Right ventricle myocardium superior (tissue), 1 donor: ENCODE measurements around the gene CLDN24. TPM values are rescaled to one million over a fixed set of nuclear protein-coding genes. Genes with fewer than 3 reads are reported as not detected.

Experiments used
- ATAC-seq: fragments of 200-7000 bp; cut with Tn5 transposase; one replicate; pipeline ENCODE4 v1.9.1; 2020; ENCODE audit warnings: mild to moderate bottlenecking; ENCODE audit not compliant: poor library complexity
- DNase-seq: peaks from one replicate; pipeline ENCODE4 v3.0.0-alpha.2; 2020
- intact Hi-C: fragments of 100-400 bp; cut with DNase I; formaldehyde crosslinking; loops from one replicate; pipeline ENCODE4 v1.11.2; 2022
- total RNA-seq: library from RNA; stranded (reverse); fragmentation: NEBNext Ultra II Directional; extraction: Animal tissue kit (Norgen Biotek cat#: 25700); gene quantifications from one replicate; pipeline ENCODE4 v1.2.1, GENCODE V29; 2021
- donor health status: DM: no; HTN: yes; CAD: no; lungs with severe emphysema.

CLDN24 gene
- total RNA-seq, 1 donor from 2014 or later = not detected

DNA sequence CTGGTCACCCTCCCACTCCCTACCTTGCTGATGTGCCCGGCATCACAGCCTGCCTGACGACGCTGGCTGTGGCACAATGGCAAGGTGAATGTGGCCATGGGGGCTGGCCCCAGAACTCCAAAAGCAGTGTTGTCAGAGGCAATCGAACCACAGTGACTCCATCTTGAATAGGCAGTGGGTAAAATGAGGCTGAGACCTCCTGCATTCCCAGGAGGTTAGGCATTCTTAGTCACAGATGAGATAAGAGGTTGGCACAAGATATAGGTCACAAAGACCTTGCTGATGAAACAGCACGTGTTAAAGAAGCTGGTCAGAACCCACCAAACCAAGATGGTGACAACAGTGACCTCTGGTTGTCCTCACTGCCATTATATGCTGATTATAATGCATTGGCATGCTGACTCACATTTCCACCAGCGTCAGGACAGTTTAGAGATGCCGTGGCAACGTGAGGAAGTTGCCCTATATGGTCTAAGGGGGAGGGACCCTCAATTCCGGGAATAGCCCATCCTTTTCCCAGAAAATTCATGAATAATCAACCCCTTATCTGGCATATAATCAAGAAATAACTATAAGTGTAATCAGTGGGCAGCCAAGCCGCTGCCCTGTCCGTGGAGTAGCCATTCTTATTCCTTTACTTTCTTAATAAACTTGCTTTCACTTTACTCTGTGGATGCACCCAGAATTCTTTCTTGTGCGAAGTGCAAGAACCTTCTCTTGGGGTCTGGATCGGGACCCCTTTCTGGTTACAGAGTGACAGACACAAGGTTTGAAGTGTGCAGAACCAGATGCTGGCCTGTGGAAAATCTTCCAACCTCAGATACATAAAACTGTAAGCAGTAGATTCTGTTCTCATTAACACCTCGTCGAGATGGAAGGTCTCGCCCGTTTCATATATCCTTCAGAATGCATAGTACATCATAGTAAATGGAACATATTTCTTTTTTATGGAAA is 26.8 kb upstream of the CLDN24 start:
- intact Hi-C loops = no loop called here
- no peak for DNase-seq
- ATAC-seq = no peak

DNA sequence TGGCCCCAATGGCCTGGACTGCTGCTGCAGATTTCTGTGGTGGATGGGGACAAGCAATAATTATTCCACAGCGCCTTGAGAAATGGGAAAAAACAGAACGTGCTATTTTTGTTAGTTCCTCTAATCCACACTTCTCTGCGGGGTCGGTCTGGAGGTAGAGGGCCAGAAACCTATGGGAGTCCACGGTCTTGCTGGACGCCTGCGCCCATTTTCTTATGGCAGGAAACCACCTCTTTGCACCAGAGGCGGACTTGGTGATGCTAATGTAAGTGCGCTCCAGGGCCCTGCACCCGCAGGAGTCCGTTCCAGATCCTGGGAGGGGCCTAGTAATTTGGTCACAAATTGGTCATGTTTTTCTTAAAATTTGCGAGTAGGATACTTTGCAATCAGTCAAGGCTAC is 25.9 kb upstream of the CLDN24 start:
- intact Hi-C loops = no loop called here
- DNase-seq (no peak), ATAC-seq (no peak)

DNA sequence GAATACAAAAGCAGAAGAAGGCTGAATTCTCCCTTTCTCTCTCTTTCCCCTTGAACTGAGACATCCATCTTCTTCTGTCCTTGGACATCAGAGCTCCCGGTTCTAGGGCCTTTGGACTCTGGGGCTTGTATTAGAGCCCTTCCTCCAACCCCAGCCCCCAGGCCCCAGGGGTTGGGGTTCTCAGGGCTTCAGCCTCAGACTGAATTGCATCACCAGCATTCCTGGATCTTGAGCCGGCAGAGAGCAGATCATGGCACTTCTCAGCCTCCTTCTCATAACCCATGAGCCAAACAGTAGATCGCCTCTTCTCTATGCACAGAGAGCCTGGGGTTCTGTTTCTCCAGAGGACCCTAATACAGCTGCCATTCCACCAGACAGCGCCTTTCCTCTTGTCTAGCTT is 25.3 kb upstream of the CLDN24 start:
- intact Hi-C loops = no loop called here
- DNase-seq (no peak), ATAC-seq (no peak)

DNA sequence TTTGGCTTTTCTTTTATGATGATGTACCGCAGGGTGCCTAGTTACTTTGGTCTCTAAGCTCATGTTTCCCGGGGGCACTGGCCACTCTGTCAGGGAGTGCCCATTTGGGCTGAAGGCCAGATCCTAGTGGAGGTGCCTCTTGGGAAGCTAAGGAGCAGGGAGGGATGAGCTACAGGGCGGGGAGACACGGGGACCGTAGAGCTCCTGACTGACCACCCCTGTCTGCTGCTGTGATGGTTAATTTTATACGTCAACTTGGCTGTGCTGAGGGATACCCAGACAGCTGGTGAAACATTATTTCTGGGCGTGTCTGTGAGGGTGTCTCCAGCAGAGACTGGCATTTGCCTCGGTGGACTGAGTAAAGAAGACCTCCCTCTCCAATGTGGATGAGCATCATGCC is 24.9 kb upstream of the CLDN24 start:
- no peak for ATAC-seq
- intact Hi-C loops = no loop called here
- DNase-seq = no peak

DNA sequence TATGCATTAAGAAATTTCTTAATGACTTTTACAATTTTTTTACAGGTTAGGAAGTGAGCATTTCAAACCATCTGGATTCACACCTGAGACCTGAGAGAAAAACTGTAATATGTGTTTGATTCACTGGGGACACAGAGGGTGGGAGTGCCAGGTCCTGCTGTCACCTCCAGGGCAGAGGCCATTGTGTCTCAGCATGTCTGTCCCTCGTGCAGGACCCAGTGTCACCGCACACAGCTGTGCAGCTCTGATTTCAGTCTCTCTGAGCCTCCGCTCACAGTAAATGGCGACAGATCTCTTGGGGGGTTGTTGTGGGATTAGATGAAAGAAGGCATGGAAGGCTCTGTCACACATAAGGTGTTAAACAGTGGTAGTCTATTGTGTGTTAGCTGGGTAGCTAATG is 23.0 kb upstream of the CLDN24 start:
- intact Hi-C loops = no loop called here

DNA sequence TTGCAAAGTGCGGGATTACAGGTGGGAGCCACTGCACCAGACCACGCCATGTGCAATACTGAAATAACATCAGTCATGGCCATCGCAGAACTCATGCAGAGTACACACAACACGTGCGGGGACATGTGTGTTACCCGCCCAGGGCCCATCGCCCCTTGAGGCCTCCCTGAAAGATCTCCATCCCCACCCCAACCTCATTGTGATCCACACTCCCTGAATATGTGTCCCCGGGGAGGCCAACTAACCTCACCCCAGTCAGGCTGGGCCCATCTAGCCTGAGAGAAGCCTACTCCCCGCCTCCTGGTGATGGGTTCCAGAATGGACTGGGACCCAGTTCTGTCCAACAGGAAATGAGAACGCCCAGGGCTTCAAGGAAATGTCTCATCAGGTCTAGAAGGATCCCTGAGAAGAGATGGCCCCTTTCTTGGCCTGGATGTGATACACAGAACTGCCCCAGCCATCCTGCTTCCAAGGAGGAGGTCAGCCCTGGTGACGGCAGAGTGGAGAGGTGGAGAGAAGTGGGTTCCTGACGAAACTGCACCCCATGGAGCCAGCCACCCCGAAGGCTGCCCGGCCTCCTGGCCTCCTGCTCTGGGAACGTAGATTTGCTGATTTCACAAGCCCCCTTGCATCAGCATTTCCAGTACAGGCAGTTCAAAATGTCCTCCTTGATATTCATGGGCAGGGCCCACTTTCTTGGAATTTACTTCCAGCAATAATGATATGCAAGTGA is 22.5 kb upstream of the CLDN24 start:
- intact Hi-C loops = no loop called here
- no peak for ATAC-seq
- DNase-seq = no peak

More for the DNA sequence above, 23.0 kb upstream of the CLDN24 start:
- ATAC-seq = no peak
- DNase-seq = no peak

DNA sequence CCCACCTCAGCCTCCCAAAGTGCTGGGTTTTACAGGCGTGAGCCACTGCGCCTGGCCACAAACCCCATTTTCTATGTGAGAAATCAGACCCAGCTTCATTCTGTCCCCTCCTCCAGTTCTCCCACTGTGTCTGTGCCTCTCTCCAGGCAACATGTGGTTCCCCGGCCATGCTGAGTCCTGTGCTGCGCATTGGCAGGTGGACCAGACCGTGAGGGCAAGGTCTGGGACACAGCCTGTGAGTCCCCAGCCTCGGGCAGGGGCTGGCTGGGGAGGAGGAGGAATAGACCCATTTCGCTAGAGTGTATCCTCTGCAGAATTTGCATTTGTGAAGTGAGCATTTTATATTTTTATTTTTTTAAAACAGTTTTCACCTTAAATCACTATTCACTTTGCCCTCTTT is 21.5 kb upstream of the CLDN24 start:
- DNase-seq = no peak
- no peak for ATAC-seq
- intact Hi-C loops = no loop called here

DNA sequence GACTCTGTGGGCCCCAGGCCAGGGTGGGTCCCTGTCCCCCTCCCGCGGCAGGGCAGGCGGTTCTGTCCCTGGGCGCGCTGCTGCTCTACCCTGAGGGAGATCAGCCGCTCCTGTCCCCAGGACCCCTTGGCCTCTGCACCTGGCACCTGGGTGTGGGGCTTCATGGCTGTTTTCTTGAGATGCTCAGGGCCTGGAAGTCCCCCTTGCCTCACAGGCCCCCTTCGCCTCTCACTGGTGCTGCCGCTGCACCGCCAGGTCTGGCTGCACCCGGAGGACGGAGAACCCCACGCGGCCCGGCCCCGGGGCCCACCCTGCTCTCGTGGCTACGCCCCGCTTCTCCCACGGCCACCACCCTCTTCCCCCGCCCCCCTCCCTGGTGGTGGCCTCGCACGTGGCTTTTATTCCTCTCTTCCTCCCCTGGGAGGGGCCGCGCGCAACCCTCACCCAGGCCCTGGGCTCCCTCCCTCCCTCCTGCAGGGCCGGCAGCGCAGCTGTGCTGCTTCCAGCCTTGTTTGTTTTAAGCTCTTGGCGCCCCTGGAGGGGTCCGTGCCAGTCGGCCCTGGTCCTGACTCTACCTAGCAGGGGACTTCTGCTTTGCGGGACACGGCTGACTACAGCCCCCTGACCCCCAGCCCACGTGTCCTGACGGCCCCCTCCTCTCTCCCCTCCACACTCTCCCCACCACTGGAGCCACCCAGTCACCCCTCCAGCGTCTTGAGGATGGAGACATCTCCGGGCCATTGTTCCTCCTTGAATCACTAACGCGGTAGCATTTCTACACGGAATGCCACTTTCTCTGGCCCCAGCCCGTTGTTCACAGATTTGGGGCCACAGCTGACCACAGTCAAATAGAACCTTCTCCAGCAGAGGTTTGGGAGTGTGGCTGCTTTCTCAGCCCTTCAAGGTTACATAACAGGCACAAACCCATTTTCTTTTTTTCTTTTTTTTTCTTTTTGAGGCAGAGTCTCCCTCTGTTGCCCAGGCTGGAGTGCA is 20.6 kb upstream of the CLDN24 start:
- ATAC-seq = peak; percentile 38
- DNase-seq = peak; percentile 58
- intact Hi-C loops = no loop called here

DNA sequence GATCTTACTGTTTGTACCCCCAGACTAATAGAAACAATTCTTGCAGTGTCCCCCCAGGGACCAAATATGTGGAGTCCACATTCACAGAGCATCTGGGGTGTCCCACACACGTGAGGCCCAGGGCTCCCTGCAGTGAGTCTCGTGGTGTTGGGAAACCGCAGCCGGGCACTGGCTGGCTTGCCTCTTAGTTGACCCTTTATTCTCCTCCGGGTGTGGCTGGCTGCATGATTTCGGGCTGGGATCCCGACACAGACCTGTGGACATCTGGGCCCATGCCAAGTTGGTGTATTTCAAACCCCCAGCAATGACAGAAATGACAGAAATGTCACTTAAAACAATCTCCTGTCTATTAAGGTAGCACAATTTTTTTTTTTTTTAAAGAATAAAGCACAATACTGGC is 15.6 kb upstream of the CLDN24 start:
- no peak for DNase-seq
- intact Hi-C loops = no loop called here
- no peak for ATAC-seq

DNA sequence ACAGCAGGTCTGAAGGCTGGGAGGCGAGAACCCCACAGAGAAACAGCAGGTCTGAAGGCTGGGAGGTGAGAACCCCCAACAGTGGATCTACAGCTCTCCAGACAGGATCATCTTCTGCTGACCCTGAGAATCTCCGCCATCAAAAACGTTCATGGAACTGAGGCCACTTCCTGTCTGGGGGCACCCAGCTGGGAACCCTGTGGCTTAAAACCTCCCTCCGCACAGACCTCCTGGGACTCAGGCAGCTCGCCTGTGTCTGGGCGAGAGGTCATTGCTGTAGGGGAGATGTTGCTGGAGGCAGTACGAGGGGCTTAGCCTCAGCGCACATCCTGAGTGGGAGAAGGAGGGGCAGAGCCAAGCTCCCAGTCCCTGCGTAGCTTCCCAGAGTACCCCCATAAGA is 15.1 kb upstream of the CLDN24 start:
- intact Hi-C loops = no loop called here
- DNase-seq = no peak
- ATAC-seq = no peak

DNA sequence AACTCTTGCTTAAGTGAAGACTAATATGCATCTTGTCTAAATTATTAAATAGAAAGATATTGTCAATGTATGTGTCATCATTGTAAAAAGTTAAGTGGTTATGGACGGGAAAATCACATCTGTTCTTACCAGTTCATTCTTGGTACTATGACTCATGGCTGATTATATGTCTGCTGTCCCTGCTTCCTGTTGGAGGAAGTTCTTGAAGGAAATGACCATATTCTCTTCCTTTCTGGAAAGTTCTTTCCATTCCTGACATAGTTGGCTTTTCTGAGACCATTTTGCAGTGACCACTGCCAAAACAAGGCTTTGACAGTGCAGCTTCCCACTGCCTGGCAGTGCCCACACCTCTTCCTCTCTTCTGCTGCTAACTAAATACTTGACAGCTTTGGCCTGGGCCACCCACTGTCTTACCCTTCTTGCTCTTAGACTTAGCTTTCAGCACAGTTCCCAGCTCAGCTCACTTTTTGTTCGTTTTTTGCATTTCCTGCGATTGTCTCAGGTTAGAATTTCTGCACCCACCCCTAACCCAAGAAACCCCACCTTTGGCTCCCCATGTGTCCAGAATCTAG is 13.2 kb upstream of the CLDN24 start:
- no peak for ATAC-seq
- intact Hi-C loops = no loop called here

DNA sequence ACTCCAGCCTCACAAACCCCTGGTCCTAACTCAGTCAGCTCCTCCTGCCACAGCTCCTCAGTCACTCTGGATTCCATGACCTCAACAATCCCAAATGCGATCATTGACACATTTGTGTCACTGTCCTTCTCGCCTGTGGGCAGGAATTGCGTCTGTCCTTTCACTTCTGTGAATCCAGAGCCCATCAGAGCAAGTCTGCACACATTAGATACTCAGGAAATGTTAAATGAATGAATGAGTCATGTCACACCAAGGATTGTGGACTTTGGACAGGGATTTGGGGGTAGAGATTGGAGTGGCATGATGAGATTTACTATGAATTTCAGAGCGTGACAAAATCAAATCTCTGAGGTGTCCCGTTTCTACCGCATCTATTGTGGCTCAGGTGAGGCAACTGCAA is 11.8 kb upstream of the CLDN24 start:
- no peak for ATAC-seq
- DNase-seq = no peak
- intact Hi-C loops = no loop called here

More for the DNA sequence above, 13.2 kb upstream of the CLDN24 start:
- DNase-seq = no peak

DNA sequence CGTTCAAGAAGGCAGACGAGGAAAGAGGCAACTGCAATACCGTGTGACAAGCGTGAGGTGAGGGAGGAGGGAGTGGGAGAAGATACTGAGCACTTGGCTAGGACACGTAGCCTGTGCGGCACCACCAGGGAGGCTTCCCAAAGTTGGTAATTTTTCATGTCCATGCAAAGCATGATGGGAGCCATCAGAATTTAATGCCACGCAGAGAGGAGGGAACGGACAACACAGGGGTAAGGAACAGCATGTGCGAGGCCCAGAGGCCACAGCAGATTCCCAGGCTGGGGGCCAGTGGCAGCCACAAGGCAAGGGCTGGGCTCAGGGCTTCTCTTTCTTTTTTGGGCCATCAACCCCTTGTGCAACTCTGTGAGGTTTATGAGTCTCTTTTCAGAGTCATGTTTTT is 11.0 kb upstream of the CLDN24 start:
- intact Hi-C loops = no loop called here
- DNase-seq (no peak), ATAC-seq (no peak)

DNA sequence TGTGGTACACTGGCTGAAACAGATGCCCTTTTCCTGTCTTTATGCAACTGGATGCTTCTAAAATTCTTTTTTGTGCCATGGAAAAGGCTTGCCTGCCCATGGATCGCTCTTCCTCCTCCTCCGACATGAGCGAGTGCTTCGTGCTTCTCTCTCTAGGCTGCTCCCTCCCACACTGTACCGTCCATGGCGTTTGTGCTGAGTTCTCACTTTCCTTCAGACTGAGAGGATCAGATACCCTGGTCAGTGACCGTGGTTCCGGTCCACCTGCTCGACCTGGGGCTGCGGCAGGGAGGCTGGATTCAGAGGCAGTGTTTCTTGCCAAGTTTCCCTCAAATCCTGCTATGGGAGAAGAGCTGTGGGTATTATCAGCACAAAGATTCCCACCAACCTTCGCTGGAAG is 10.2 kb upstream of the CLDN24 start:
- no peak for ATAC-seq
- intact Hi-C loops = no loop called here
- DNase-seq = no peak

DNA sequence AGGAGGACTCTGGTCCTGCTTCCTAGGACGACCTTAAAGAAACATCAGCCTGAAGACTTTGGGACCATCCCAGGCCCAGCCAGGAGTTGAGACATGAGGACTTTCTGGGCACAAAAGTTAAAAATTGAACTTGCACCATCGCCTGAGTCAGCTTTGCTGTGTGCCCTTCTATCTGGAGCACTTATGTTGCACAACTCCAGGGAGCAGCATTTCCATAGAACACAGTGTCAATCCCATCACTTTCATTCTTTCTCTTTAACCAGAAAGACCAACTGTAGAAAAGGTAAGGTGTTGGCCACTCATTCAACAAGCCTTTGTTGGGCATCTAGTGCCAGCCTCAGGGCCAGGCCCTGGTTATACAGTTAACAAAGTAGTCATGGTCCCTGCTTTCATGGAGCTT is 8.6 kb upstream of the CLDN24 start:
- intact Hi-C loops = no loop called here
- DNase-seq = no peak
- ATAC-seq = no peak

DNA sequence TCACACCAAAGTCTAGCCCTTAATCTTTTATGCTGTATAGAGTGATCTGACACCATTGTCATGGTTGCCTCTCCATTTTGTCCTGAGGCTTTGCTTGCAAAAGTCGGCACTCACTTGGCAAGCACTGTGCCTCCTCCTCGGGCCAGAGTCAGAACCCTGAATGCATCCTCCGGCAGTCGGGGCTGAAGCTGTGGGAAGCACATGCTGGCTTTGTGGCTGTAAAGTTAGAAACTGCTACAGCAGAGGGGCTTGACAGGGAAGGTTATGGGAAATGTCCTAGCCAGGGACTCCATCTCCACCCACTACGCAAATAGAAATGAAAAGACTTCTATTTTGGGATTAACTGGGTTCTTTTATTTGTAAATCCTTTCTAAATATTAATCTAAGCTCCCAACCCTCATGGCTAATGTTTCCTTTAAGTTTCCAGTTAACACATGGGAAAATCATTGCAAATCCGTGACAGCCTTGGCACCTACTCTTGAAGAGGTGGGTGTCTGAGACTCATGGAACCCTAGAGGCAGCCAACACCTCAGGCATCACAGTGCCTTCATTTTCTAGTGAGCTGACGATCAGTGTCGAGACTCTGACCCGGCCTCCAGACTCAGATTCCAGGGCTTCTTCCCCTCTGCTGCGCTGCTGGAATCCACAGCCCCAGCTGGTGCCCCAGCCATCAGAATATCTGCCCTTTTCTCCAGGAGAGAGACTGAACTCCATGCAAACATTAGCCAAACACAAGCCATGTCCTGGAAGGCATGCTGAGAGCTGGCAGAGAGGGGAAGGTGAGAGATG is 7.9 kb upstream of the CLDN24 start:
- ATAC-seq = no peak
- DNase-seq = no peak
- intact Hi-C loops = no loop called here

DNA sequence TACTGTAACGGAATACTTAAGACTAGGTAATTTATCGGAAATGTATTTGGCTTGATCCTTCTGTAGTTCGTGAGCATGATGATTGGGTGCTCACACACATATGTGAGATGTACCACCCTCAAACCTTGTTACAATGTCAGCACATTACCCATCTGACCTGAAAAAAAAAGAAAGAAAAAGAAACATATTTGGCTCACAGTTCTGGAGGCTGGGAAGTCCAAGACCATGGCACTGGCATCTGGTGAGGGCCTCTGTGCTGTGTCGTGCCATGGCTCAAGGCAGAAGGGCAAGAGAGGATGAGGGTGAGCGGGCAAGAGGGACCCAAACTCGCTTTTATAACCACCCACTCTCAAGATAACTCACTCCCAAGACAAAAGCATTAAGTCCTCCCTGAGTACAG is 7.0 kb upstream of the CLDN24 start:
- ATAC-seq (no peak), DNase-seq (no peak)
- intact Hi-C loops = no loop called here

DNA sequence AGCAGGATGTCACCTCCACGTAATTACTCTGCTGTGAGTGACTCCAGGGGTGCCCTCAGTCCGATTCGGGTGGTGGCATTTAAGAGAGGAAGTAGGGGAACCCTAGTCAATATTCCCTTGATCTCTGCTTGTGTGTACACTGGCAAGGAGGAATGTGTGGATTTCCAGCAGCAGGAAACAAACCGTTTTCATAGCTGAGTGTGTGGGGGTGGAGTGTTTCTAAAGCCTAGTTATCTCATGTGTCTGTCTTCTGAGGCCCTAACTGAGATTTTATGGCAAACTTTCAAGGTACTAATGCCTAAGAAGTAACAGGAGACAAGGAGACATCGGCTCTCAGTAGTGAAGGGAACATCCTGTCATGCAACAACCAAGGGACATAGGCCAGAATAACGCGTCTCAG is 6.6 kb upstream of the CLDN24 start:
- DNase-seq (no peak), ATAC-seq (no peak)
- intact Hi-C loops = no loop called here
